ENCODE results near the gene IFI27L2.
A peak's percentile ranks its signal among the peaks of the same experiment; 100 is the strongest.

IFI27L2 gene, protein sequence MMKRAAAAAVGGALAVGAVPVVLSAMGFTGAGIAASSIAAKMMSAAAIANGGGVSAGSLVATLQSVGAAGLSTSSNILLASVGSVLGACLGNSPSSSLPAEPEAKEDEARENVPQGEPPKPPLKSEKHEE

DNA sequence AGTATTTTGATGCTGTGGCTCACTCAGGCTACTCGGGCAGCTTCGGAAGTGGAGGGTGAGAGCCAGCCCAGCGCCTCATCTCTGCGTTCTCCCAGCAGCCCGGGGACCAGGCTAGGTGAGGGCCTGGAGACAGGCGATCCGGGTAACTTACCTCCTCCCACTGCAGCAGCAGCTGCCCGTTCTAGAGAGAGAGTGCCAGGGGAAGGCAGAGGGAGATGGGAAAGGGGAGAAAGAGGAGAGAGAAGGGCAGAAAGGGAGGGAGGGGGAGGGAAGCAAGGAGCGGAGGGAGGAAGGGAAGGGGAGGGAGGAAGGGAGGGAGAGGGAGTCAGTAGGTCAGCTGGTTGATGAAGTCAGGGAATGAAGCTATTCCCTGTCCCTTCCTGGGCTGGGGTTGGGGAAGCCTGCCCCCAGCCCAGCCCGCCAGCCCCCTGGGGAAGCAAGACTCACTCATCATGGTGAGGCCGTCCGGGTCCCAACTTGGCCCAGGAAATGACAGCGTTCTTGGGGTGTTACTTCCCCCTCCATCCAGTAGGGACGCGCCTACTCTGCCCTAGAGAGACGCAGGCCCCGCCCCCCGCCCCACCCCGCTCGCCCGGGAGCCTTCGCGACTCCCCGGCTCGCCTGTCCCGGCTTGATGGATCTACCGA lies at the start of gene IFI27L2:
Gene IFI27L2 (minus strand): TSS at position 494 of the 647 bp plus-strand sequence. CDS start 40 bp downstream, at position 454.
- Histone ChIP-seq H3K9me3 (ENCODE audit: control insufficient read depth in 2 of 2, low read length in 2 of 2) (no peaks in the 10 kb centered on the region), H3K36me3 (ENCODE audit: control insufficient read depth in 2 of 2, insufficient read depth in 2 of 2, low read length in 2 of 2) (peaks cover 0 to 3% of the 10 kb centered on the region in 2 donors), H3K9ac (ENCODE audit: low read depth in 1 of 2, low read length in 2 of 2) (peak within 1 kb of the TSS; percentile 64 to 73), H3K27me3 (ENCODE audit: control insufficient read depth in 2 of 2, insufficient read depth in 2 of 2, low read length in 2 of 2) (no peaks in the 10 kb centered on the region), H3K27ac (ENCODE audit: low read depth in 2 of 2, low read length in 2 of 2) (peak within 1 kb of the TSS; percentile 52 to 69), H3K4me1 (ENCODE audit: control insufficient read depth in 2 of 2, insufficient read depth in 2 of 2, low read length in 2 of 2) (peaks cover 3 to 4% of the 10 kb centered on the region in 2 donors), H3K4me3 (ENCODE audit: low read length in 2 of 2) (peak within 1 kb of the TSS; percentile 76 to 85)

DNA sequence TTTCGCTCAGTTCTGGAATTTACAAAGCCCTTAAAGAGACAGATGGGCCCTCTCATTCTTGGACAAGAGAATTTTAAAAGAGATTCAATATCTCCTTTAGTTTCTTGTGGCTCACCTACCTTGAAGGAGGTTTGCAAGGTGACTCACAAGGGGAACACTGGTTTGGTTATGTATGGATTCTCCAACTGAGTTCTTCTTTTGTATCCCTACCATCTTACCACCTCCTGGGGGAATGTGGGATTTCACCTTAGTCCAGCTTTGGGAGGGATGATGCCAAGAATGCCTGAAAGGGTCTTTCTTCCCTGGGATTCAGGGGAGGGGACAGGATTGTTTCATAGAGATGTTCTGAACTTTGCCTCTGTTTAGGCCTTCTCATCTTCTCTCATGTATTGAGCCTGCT lies 48.4 kb upstream of the IFI27L2 start:
- no peaks in the 10 kb centered on the region for H3K9me3 ChIP-seq (ENCODE audit: control insufficient read depth in 2 of 2, low read length in 2 of 2)
- H3K4me1 ChIP-seq (ENCODE audit: control insufficient read depth in 2 of 2, insufficient read depth in 2 of 2, low read length in 2 of 2), result peaks cover 0 to 2% of the 10 kb centered on the region in 2 donors
- no peak overlapping the region for H3K4me3 ChIP-seq (ENCODE audit: low read length in 2 of 2)
- H3K36me3 ChIP-seq (ENCODE audit: control insufficient read depth in 2 of 2, insufficient read depth in 2 of 2, low read length in 2 of 2), result no peaks in the 10 kb centered on the region
- H3K27ac ChIP-seq (ENCODE audit: low read depth in 2 of 2, low read length in 2 of 2), result no peak overlapping the region
- no peak overlapping the region for H3K9ac ChIP-seq (ENCODE audit: low read depth in 1 of 2, low read length in 2 of 2)
- peaks cover 25 to 39% of the 10 kb centered on the region in 2 donors for H3K27me3 ChIP-seq (ENCODE audit: control insufficient read depth in 2 of 2, insufficient read depth in 2 of 2, low read length in 2 of 2)

DNA sequence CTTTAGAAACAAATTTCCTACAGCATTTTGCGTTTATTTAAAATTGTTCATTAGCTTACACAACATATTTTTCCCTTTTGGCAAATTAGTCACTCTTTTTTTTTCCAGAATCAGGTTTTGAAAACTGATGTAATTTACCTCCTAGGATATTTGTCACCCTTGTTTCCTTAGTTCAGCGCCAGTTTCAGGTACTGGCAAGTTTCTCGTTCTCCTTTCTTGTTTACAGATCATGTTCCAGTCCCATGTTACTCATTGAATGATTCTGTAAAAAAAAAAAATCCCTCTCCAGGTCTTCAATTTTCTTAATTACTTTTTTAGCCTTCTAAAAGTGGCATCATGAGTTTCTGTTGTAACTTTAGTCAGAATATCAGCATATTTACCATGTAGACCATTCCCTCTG lies 47.4 kb upstream of the IFI27L2 start:
- Histone ChIP-seq H3K4me3 (ENCODE audit: low read length in 2 of 2) (no peak overlapping the region), H3K36me3 (ENCODE audit: control insufficient read depth in 2 of 2, insufficient read depth in 2 of 2, low read length in 2 of 2) (no peaks in the 10 kb centered on the region), H3K4me1 (ENCODE audit: control insufficient read depth in 2 of 2, insufficient read depth in 2 of 2, low read length in 2 of 2) (peaks cover 0 to 2% of the 10 kb centered on the region in 2 donors), H3K27ac (ENCODE audit: low read depth in 2 of 2, low read length in 2 of 2) (no peak overlapping the region), H3K27me3 (ENCODE audit: control insufficient read depth in 2 of 2, insufficient read depth in 2 of 2, low read length in 2 of 2) (peaks cover 30 to 46% of the 10 kb centered on the region in 2 donors), H3K9ac (ENCODE audit: low read depth in 1 of 2, low read length in 2 of 2) (no peak overlapping the region), H3K9me3 (ENCODE audit: control insufficient read depth in 2 of 2, low read length in 2 of 2) (no peaks in the 10 kb centered on the region)

DNA sequence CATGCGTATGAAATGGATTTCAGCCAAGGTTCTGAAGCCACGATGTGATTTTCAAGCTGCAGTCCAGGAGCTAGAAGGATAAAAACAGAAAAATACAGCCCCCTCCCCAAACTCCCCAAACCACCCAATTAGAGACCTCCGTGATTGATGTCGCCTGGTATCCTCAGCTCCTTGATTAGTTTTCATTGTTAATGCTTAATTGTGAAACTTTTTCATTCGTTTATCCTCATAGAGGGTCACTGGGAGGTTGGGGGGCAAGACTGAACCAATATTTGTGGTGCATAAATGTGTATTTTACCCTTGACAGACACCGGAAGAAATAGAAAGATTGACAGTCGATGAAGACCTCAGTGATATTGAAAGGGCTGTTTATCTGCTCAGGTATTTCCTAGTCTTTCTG lies 46.3 kb upstream of the IFI27L2 start:
- Histone ChIP-seq H3K9me3 (ENCODE audit: control insufficient read depth in 2 of 2, low read length in 2 of 2) (no peaks in the 10 kb centered on the region), H3K27me3 (ENCODE audit: control insufficient read depth in 2 of 2, insufficient read depth in 2 of 2, low read length in 2 of 2) (peaks cover 36 to 46% of the 10 kb centered on the region in 2 donors), H3K9ac (ENCODE audit: low read depth in 1 of 2, low read length in 2 of 2) (no peak overlapping the region), H3K4me3 (ENCODE audit: low read length in 2 of 2) (no peak overlapping the region), H3K27ac (ENCODE audit: low read depth in 2 of 2, low read length in 2 of 2) (no peak overlapping the region), H3K4me1 (ENCODE audit: control insufficient read depth in 2 of 2, insufficient read depth in 2 of 2, low read length in 2 of 2) (peaks cover 0 to 2% of the 10 kb centered on the region in 2 donors), H3K36me3 (ENCODE audit: control insufficient read depth in 2 of 2, insufficient read depth in 2 of 2, low read length in 2 of 2) (no peaks in the 10 kb centered on the region)

DNA sequence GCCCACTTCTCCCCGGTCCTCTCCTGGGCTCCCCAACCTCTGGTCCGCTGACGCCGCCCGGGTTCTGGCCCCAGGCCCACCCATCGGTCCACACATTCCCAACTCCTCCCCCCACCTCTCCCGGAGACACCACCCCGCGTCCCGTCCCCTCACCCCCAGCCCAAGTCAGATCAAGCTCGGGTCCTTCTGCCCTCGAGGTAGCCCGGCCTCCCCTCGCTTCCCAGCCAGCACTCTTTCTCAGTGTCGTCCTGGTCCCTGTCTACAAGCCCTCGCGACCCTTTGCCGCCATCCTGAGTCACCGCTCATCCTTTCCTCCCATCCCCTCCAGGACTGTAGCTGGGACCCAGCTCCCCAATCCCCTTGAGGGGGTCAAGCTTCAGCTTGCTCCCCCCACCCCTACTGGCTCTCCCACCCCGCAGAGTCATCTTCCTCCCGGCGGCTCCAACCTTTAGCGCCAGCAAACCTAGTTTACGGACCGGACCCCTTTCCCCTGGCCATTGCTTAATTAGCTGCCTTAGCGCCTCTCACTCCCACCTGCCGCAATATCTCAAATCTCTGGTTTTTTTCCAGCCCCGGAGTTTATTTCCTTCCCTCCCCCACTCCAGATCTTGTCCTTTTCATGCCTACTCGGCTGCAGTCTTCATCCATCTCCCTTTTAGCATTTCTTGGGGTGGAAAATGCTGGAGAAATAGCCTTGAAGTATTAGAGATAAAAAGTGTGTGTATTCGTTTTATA lies 45.8 kb upstream of the IFI27L2 start:
- H3K4me3 ChIP-seq (ENCODE audit: low read length in 2 of 2), result peak overlapping the region in 1 of 2 donors; percentile 15
- H3K9me3 ChIP-seq (ENCODE audit: control insufficient read depth in 2 of 2, low read length in 2 of 2), result no peaks in the 10 kb centered on the region
- no peak overlapping the region for H3K27ac ChIP-seq (ENCODE audit: low read depth in 2 of 2, low read length in 2 of 2)
- H3K27me3 ChIP-seq (ENCODE audit: control insufficient read depth in 2 of 2, insufficient read depth in 2 of 2, low read length in 2 of 2), result peaks cover 36 to 46% of the 10 kb centered on the region in 2 donors
- H3K9ac ChIP-seq (ENCODE audit: low read depth in 1 of 2, low read length in 2 of 2), result no peak overlapping the region
- H3K36me3 ChIP-seq (ENCODE audit: control insufficient read depth in 2 of 2, insufficient read depth in 2 of 2, low read length in 2 of 2), result no peaks in the 10 kb centered on the region
- peaks cover 0 to 2% of the 10 kb centered on the region in 2 donors for H3K4me1 ChIP-seq (ENCODE audit: control insufficient read depth in 2 of 2, insufficient read depth in 2 of 2, low read length in 2 of 2)

DNA sequence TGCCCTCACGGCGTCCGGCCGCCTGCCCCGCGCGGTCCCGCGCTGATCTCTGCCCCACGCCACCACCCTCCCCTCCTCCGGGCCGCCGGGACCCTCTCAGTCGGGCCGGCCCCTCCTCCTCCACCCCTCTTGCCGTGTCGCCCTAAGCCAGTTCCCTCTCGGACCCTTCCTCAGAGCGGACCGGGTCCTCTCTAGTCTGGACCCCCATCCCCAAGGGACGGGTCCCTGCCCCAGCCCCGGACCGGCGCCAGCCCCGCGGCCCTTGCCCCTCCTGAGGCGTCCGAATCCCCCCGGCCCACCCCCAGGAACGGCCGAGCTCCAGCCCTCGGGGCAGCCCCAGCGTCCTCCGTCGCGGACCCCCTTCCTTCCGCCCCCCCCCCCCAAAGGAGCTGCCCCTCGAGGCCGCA lies 45.2 kb upstream of the IFI27L2 start:
- no peak overlapping the region for H3K27ac ChIP-seq (ENCODE audit: low read depth in 2 of 2, low read length in 2 of 2)
- peaks cover 36 to 46% of the 10 kb centered on the region in 2 donors for H3K27me3 ChIP-seq (ENCODE audit: control insufficient read depth in 2 of 2, insufficient read depth in 2 of 2, low read length in 2 of 2)
- H3K9me3 ChIP-seq (ENCODE audit: control insufficient read depth in 2 of 2, low read length in 2 of 2), result no peaks in the 10 kb centered on the region
- H3K4me1 ChIP-seq (ENCODE audit: control insufficient read depth in 2 of 2, insufficient read depth in 2 of 2, low read length in 2 of 2), result peaks cover 0 to 2% of the 10 kb centered on the region in 2 donors
- peak overlapping the region in 1 of 2 donors; percentile 12 for H3K9ac ChIP-seq (ENCODE audit: low read depth in 1 of 2, low read length in 2 of 2)
- peak overlapping the region; percentile 43 to 56 for H3K4me3 ChIP-seq (ENCODE audit: low read length in 2 of 2)
- no peaks in the 10 kb centered on the region for H3K36me3 ChIP-seq (ENCODE audit: control insufficient read depth in 2 of 2, insufficient read depth in 2 of 2, low read length in 2 of 2)

DNA sequence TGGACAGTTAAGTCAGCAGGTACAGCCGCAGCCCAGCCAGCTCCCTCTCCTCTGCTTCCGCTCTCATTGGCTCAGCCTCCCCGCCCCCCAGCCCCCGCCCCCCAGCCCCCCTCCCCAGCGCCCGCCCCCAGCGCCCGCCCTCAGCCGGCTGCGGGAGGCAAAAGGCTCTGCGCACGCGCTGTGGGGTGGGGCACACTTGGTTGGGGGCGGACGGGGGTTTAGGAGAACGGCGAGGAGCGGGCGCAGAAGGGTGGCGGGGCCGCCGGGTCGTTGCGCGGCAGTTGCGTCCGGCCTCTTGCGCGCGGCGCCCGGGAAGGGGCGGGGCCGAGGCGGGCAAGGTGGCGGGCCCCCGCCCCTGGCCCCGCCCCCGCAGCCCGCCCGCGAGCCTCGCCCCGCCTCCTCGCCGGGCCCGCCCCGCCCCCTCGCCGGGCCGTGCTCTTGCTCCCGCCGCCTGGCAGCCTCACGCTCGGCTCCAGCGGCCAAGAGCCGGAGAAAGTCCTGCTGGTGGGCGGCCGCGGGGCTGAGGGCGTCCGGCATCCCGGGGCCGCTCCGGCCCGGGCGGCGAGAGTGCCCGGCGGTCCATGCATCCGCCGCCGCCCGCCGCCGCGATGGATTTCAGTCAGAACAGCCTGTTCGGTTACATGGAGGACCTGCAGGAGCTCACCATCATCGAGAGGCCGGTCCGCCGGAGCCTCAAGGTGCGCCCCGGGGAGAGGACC lies 44.6 kb upstream of the IFI27L2 start, which contains the start of gene PPP4R4:
Gene PPP4R4 (plus strand): TSS at position 438 of the 719 bp plus-strand sequence. CDS start 144 bp downstream, at position 582.
- no peak within 1 kb of the TSS for H3K27ac ChIP-seq (ENCODE audit: low read depth in 2 of 2, low read length in 2 of 2)
- H3K9ac ChIP-seq (ENCODE audit: low read depth in 1 of 2, low read length in 2 of 2), result peak within 1 kb of the TSS; percentile 47 to 54

DNA sequence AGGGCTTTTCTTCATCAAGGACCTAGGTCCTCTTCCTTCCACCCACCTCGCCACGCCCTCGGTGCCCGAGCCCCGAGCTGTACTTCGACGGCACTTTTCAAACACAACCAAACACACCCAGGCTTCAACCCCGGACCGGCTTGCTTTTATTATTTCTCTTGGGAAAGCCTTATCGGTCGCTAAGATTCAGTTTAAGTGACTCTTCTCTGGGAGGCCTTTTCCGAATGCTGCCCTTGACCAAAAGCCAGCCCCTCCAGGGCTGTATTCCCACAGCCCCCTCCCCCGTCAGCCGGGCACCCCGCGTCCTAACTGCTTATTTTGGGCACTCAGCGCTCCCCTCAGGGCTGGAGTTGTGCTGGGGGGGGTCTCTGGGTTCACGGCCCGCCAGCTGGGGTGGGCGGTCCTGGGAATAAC lies 44.1 kb upstream of the IFI27L2 start:
- Histone ChIP-seq H3K4me3 (ENCODE audit: low read length in 2 of 2) (peak overlapping the region; percentile 57 to 65), H3K27ac (ENCODE audit: low read depth in 2 of 2, low read length in 2 of 2) (no peak overlapping the region), H3K4me1 (ENCODE audit: control insufficient read depth in 2 of 2, insufficient read depth in 2 of 2, low read length in 2 of 2) (peaks cover 0 to 2% of the 10 kb centered on the region in 2 donors), H3K36me3 (ENCODE audit: control insufficient read depth in 2 of 2, insufficient read depth in 2 of 2, low read length in 2 of 2) (no peaks in the 10 kb centered on the region), H3K9me3 (ENCODE audit: control insufficient read depth in 2 of 2, low read length in 2 of 2) (no peaks in the 10 kb centered on the region), H3K27me3 (ENCODE audit: control insufficient read depth in 2 of 2, insufficient read depth in 2 of 2, low read length in 2 of 2) (peaks cover 30 to 41% of the 10 kb centered on the region in 2 donors), H3K9ac (ENCODE audit: low read depth in 1 of 2, low read length in 2 of 2) (peak overlapping the region; percentile 47 to 54)

More for the DNA sequence above, 44.6 kb upstream of the IFI27L2 start, which contains the start of gene PPP4R4:
- Histone ChIP-seq H3K9me3 (ENCODE audit: control insufficient read depth in 2 of 2, low read length in 2 of 2) (no peaks in the 10 kb centered on the region), H3K27me3 (ENCODE audit: control insufficient read depth in 2 of 2, insufficient read depth in 2 of 2, low read length in 2 of 2) (peaks cover 34 to 41% of the 10 kb centered on the region in 2 donors), H3K36me3 (ENCODE audit: control insufficient read depth in 2 of 2, insufficient read depth in 2 of 2, low read length in 2 of 2) (no peaks in the 10 kb centered on the region), H3K4me1 (ENCODE audit: control insufficient read depth in 2 of 2, insufficient read depth in 2 of 2, low read length in 2 of 2) (peaks cover 0 to 2% of the 10 kb centered on the region in 2 donors), H3K4me3 (ENCODE audit: low read length in 2 of 2) (peak within 1 kb of the TSS; percentile 57 to 65)

DNA sequence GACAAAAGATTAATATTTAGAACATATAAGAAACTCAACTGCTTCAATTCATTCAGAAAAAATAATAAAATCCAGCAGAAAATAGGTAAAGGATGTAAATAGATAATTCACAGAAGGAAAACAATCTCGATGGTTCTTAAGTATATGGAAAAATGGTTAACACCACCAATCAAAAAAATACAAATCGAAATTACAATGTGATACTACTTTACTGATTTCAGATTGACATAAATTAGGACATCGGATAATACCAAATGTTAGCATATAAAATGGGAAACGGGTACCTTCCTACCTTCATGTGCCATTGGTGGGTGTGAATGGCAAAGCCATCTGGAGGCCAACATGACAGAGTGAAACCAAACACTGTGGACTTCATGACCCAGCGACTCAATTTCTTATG lies 43.1 kb upstream of the IFI27L2 start:
- Histone ChIP-seq H3K9ac (ENCODE audit: low read depth in 1 of 2, low read length in 2 of 2) (no peak overlapping the region), H3K4me3 (ENCODE audit: low read length in 2 of 2) (no peak overlapping the region), H3K4me1 (ENCODE audit: control insufficient read depth in 2 of 2, insufficient read depth in 2 of 2, low read length in 2 of 2) (peaks cover 0 to 2% of the 10 kb centered on the region in 2 donors), H3K27me3 (ENCODE audit: control insufficient read depth in 2 of 2, insufficient read depth in 2 of 2, low read length in 2 of 2) (peaks cover 33 to 38% of the 10 kb centered on the region in 2 donors), H3K36me3 (ENCODE audit: control insufficient read depth in 2 of 2, insufficient read depth in 2 of 2, low read length in 2 of 2) (no peaks in the 10 kb centered on the region), H3K9me3 (ENCODE audit: control insufficient read depth in 2 of 2, low read length in 2 of 2) (no peaks in the 10 kb centered on the region), H3K27ac (ENCODE audit: low read depth in 2 of 2, low read length in 2 of 2) (no peak overlapping the region)
